GM12878 (cell line): ENCODE data around the gene DPM2. TPM values are rescaled to one million over a fixed set of nuclear protein-coding genes. Genes with fewer than 3 reads are reported as not detected.

Source experiments
- ATAC-seq: fragments of 200-7000 bp; cut with Tn5 transposase; 3 replicates; pipeline ENCODE4 v1.9.1; 2020; ENCODE audit warnings: mild to moderate bottlenecking, moderate library complexity
- BruUV-seq: library from RNA; stranded (reverse); fragments of 400-500 nt; replicated peaks from 2 replicates; lab custom pipeline; 2021; lab: Mats Ljungman, UMichigan
- CTCF ChIA-PET: fragments of 300-600 bp; sonication (Branson Sonifier 250); formaldehyde crosslinking; extraction: SDS; loops from one replicate; lab custom pipeline; 2021; ENCODE audit warnings: inconsistent platforms; lab: Yijun Ruan, JAX
- POLR2A ChIA-PET: fragments of 350-600 bp; formaldehyde crosslinking; extraction: SDS; loops from one replicate; lab custom pipeline; 2021; ENCODE audit warnings: inconsistent platforms; lab: Charles Lee
- RAD21 ChIA-PET: fragments of 300-600 bp; sonication (Branson Sonifier 250); formaldehyde crosslinking; loops from one replicate; lab custom pipeline; 2023; ENCODE audit warnings: antibody characterized with exemption; ENCODE audit not compliant: unreplicated experiment; lab: Charles Lee
- SMC1A ChIA-PET: fragments of 300-600 bp; sonication (Branson Sonifier 250); formaldehyde crosslinking; loops from one replicate; lab custom pipeline; 2023; ENCODE audit not compliant: unreplicated experiment, uncharacterized antibody; lab: Charles Lee
- DNase-seq: peaks from one replicate; pipeline ENCODE4 v3.0.0-alpha.2; 2011; ENCODE audit warnings: low read depth, low spot score
- FAIRE-seq: peaks from 3 replicates; lab custom pipeline; 2011; peaks lifted over from hg19 to GRCh38; lab: Jason Lieb, UNC
- H2AFZ ChIP-seq: 2 replicates; pipeline ENCODE4 v1.6.0; 2011; ENCODE audit warnings: low read depth, low read length, control low read depth; ENCODE audit not compliant: control insufficient read depth
- H3K27ac ChIP-seq: 2 replicates; pipeline ENCODE4 v1.5.1; 2011; ENCODE audit warnings: control low read depth; ENCODE audit not compliant: control insufficient read depth, insufficient read depth
- H3K27me3 ChIP-seq, 2 experiments: replicated peaks in 1 of 2; 2 replicates each; pipeline versions ENCODE4 v1.6.0 to v1.6.1; 2011; ENCODE audit warnings: low read length in 1 of 2; ENCODE audit not compliant: control insufficient read depth in 2 of 2, insufficient read depth in 2 of 2
- H3K36me3 ChIP-seq, 2 experiments: 2 replicates each; pipeline ENCODE4 v1.5.1; 2011; ENCODE audit warnings: low read length in 1 of 2; ENCODE audit not compliant: control insufficient read depth in 2 of 2, insufficient read depth in 2 of 2
- H3K4me1 ChIP-seq: 2 replicates; pipeline ENCODE4 v1.6.1; 2011; ENCODE audit warnings: mild to moderate bottlenecking, low read length, moderate library complexity, mixed read lengths; ENCODE audit not compliant: control insufficient read depth, insufficient read depth
- H3K4me2 ChIP-seq: 2 replicates; pipeline ENCODE4 v1.6.0; 2011; ENCODE audit warnings: control low read depth; ENCODE audit not compliant: control insufficient read depth, insufficient read depth
- H3K4me3 ChIP-seq: fragments of 200-600 bp; sonication (generic); 2 replicates; pipeline ENCODE4 v1.5.1; 2016
- H3K79me2 ChIP-seq: 2 replicates; pipeline ENCODE4 v1.6.0; 2011; ENCODE audit warnings: low read length; ENCODE audit not compliant: control insufficient read depth, insufficient read depth
- H3K9ac ChIP-seq: 2 replicates; pipeline ENCODE4 v1.8.0; 2011; ENCODE audit warnings: low read length, control low read depth, mixed read lengths; ENCODE audit not compliant: control insufficient read depth, insufficient read depth
- H3K9me3 ChIP-seq: replicated peaks from 3 replicates; pipeline ENCODE4 v1.5.1; 2011; ENCODE audit warnings: mild to moderate bottlenecking, low read length; ENCODE audit not compliant: control insufficient read depth, insufficient read depth
- H4K20me1 ChIP-seq: 2 replicates; pipeline ENCODE4 v1.6.0; 2011; ENCODE audit not compliant: control insufficient read depth, insufficient read depth
- ATF7 ChIP-seq: fragments of 450-650 bp; IDR thresholded peaks from 2 replicates; pipeline ENCODE4 v1.6.1; 2016; ENCODE audit warnings: low read depth, mild to moderate bottlenecking
- BHLHE40 ChIP-seq, 2 experiments: fragments of 450-650 bp in 1 of 2; IDR thresholded peaks; 2 replicates each; pipeline ENCODE4 v1.6.1; 2011 to 2017; ENCODE audit warnings: low read depth in 2 of 2, borderline replicate concordance in 1 of 2, improper control_type of control experiment in 1 of 2, low read length in 1 of 2, mild to moderate bottlenecking in 1 of 2
- CBX5 ChIP-seq: sonication (generic); IDR thresholded peaks from 2 replicates; pipeline ENCODE4 v1.6.1; 2016; ENCODE audit warnings: low read depth, moderate library complexity, mild to moderate bottlenecking, inconsistent platforms
- FOS ChIP-seq: IDR thresholded peaks from 3 replicates; pipeline ENCODE4 v1.6.1; 2011; ENCODE audit warnings: borderline replicate concordance; ENCODE audit not compliant: insufficient read length; ENCODE audit errors: extremely low read depth
- IKZF2 ChIP-seq, 2 experiments: fragments of 450-650 bp; IDR thresholded peaks; 2 replicates each; pipeline ENCODE4 v1.6.1; 2017; ENCODE audit warnings: mild to moderate bottlenecking in 2 of 2, moderate library complexity in 2 of 2
- MEF2B ChIP-seq: fragments of 450-650 bp; IDR thresholded peaks from 2 replicates; pipeline ENCODE4 v1.6.1; 2018; ENCODE audit warnings: mild to moderate bottlenecking, moderate library complexity; ENCODE audit not compliant: partially characterized antibody, poor library complexity, severe bottlenecking
- POLR2AphosphoS2 ChIP-seq: IDR thresholded peaks from 2 replicates; pipeline ENCODE4 v1.6.1; 2011; ENCODE audit warnings: low read depth, mild to moderate bottlenecking, low read length, improper control_type of control experiment, moderate library complexity
- RAD21 ChIP-seq: IDR thresholded peaks from 2 replicates; pipeline ENCODE4 v1.6.1; 2011; ENCODE audit warnings: mild to moderate bottlenecking, low read depth, low read length, moderate library complexity; ENCODE audit not compliant: insufficient read depth
- SIX5 ChIP-seq: IDR thresholded peaks from 2 replicates; pipeline ENCODE4 v1.6.1; 2011; ENCODE audit warnings: mild to moderate bottlenecking, low read depth, low read length, moderate library complexity; ENCODE audit not compliant: severe bottlenecking
- SMC3 ChIP-seq: IDR thresholded peaks from 2 replicates; pipeline ENCODE4 v1.6.1; 2011; ENCODE audit warnings: low read length, improper control_type of control experiment, borderline replicate concordance
- STAT1 ChIP-seq: fragments of 450-650 bp; conservative IDR thresholded peaks from 2 replicates; pipeline ENCODE4 v1.6.1; 2014; ENCODE audit warnings: antibody characterized with exemption, mild to moderate bottlenecking
- YY1 ChIP-seq: IDR thresholded peaks from 2 replicates; pipeline ENCODE4 v1.6.1; 2011; ENCODE audit warnings: low read depth, mild to moderate bottlenecking, low read length
- ZNF274 ChIP-seq: IDR thresholded peaks from one replicate; pipeline ENCODE4 v1.8.0; 2011; ENCODE audit not compliant: insufficient read length, insufficient read depth
- ZSCAN29 ChIP-seq: fragments of 450-650 bp; IDR thresholded peaks from 2 replicates; pipeline ENCODE4 v1.6.1; 2017; ENCODE audit warnings: mild to moderate bottlenecking, moderate library complexity
- WGBS: methylation state at CpG from one replicate; pipeline ENCODE4 v1.1.6; 2016; ENCODE audit warnings: low lambda C conversion rate; ENCODE audit not compliant: insufficient replicate concordance, insufficient coverage; ENCODE audit errors: missing lambda C conversion rate; 5-methylcytosine and 5-hydroxymethylcytosine counted together
- in situ Hi-C: fragments of 300-500 bp; cut with MboI; formaldehyde crosslinking; loops from 9 replicates; pipeline ENCODE4 v1.14.3; 2018; ENCODE audit warnings: mixed read lengths
- intact Hi-C: fragments of 100-400 bp; cut with micrococcal nuclease; formaldehyde crosslinking; loops from one replicate; pipeline ENCODE4 v1.14.2; 2022; ENCODE audit not compliant: unreplicated experiment
- polyA plus RNA-seq, 11 experiments: library from polyadenylated mRNA; depleted of rRNA in 4 of 11; unstranded in 6 of 11; stranded (reverse) in 5 of 11; fragments of >200 nt; fragmentation: Nextera tagmentation in 4 of 11; fragmentation: Illumina TruSeq in 1 of 11; extraction: Ambion mirVana in 4 of 11; extraction: Trizol in 1 of 11; gene quantifications; 1 replicate in 1 of 11; 2 replicates in 10 of 11; pipeline versions ENCODE4 v1.2.1 to v1.2.3, GENCODE V29; 2011 to 2016; ENCODE audit warnings: inconsistent platforms in 2 of 11, missing spikeins in 2 of 11, low read depth in 1 of 11
- total RNA-seq, 4 experiments: library from RNA; depleted of rRNA in 3 of 4; stranded (reverse); fragments of >200 nt in 3 of 4; fragmentation: Illumina TruSeq in 1 of 4; extraction: Trizol in 1 of 4; gene quantifications; 2 replicates each; pipeline versions ENCODE4 v1.2.1 to v1.2.3, GENCODE V29; 2013 to 2021
- TF ChIP-seq, protein P1 (sequence below): fragments of 450-650 bp; IDR thresholded peaks from 2 replicates; pipeline ENCODE4 v1.6.1; 2016; ENCODE audit warnings: mild to moderate bottlenecking
- TF ChIP-seq, protein P2 (sequence below): IDR thresholded peaks from 2 replicates; pipeline ENCODE4 v1.6.1; 2012; ENCODE audit warnings: improper control_type of control experiment, low read depth, low read length; ENCODE audit not compliant: insufficient replicate concordance

The DPM2 gene
- total and polyA plus RNA-seq, 10 of the 15 experiments (the other 5 are each of a cell fraction or from before 2014, with no cell fraction given): 22.7 to 77.9 (median 44.7) TPM

DNA sequence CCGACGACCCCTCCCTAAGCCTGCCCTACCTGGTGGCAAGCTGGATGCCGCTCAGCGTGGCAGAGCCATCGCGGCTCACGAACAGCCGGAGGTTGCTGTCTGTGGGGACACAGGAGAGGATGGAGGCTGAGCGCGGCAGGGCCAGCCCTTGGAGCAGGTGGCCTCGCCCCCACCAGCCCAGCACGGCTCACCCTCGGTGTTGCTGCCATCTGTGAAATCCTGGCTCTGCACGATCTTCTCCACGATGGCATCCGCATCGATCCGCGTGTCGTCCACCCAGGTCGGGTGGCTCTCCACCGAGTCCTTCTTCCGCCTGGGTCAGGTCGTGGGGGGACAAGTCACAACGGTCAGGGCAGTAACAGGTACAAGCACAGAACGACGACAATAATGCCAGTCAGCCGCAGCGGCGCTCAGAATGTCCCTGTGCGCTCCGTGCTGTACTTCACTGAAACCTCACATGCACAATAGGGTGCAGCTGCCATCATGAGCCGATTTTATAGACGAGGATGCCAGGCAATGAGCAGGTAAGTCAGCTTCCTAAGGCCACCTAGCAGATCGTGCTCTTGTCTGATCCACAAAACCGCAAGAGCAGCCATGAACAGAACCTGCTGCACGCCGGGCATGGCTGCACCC is 7.0 kb upstream of the DPM2 start (continued):
- TF ChIP-seq, protein P1, sequence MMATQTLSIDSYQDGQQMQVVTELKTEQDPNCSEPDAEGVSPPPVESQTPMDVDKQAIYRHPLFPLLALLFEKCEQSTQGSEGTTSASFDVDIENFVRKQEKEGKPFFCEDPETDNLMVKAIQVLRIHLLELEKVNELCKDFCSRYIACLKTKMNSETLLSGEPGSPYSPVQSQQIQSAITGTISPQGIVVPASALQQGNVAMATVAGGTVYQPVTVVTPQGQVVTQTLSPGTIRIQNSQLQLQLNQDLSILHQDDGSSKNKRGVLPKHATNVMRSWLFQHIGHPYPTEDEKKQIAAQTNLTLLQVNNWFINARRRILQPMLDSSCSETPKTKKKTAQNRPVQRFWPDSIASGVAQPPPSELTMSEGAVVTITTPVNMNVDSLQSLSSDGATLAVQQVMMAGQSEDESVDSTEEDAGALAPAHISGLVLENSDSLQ: no peak
- TF ChIP-seq SIX5 (no peak), ATF7 (no peak)

DNA sequence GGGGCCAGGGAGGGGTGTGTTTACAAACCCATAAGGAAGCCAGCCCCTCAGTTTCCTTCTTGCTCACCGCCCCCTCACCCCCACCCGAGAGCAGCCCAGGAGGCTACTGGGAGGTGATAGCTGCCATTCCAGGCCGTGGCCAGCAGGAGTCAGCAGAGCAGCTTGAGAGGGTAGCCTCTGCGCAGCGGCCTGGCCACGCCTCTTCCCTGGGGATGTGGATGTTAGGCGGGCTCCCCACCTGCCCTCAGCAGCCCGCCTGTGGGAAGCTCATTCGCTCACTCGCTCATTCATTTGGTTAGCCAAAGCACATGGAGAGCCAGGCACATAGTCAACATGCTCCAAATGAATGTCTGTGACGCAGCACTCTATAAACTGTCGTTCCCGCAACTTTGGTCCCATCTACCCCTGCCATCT is 6.1 kb upstream of the DPM2 start:
- ChIA-PET SMC1A (interaction anchor here (0.8 to 7.2 kb wide), 12 partner anchors 9 to 181 kb away, joined by 3 to 84 read pairs (median 4); no protein-coding TSS in a partner anchor), POLR2A (no interaction called here), RAD21 (interaction anchor here (0.9 to 5.0 kb wide), 8 partner anchors 28 to 185 kb away, joined by 3 to 83 read pairs (median 5); partner anchors contain the start of gene EEIG1), CTCF (interaction anchor here (0.6 to 7.7 kb wide), 30 partner anchors 8 to 209 kb away, joined by 3 to 261 read pairs (median 4); partner anchors contain the start of genes EEIG1, NAIF1, PIP5KL1 and TOR2A)
- BruUV-seq: no TSS peak
- no peaks in the 10 kb centered on the region for H3K79me2 ChIP-seq
- H3K4me2 ChIP-seq: no peak overlapping the region
- H4K20me1 ChIP-seq: no peaks in the 10 kb centered on the region
- WGBS: 26% methylated on average over 13 of the region's 13 CpGs
- peaks cover 7% of the 10 kb centered on the region for H3K4me1 ChIP-seq
- no peak overlapping the region for H3K9ac ChIP-seq
- peaks cover 0 to 11% of the 10 kb centered on the region in 2 experiments; a peak in 3 of 4 replicates for H3K36me3 ChIP-seq
- FAIRE-seq (peak; percentile 84), ATAC-seq (peak; percentile 96), DNase-seq (no peak)
- in situ Hi-C loops (no loop called here), intact Hi-C loops (loop anchor here (1.0 kb wide), 2 partner anchors 92 to 174 kb away; no protein-coding TSS in a partner anchor)
- H3K4me3 ChIP-seq: no peak overlapping the region
- H3K27me3 ChIP-seq: no peaks in the 10 kb centered on the region
- H3K9me3 ChIP-seq: no peaks in the 10 kb centered on the region
- no peak overlapping the region for H2AFZ ChIP-seq
- H3K27ac ChIP-seq: no peak overlapping the region
- TF ChIP-seq YY1 (peak; percentile 83), RAD21 (peak; percentile 91), FOS (no peak), ZSCAN29 (no peak), POLR2AphosphoS2 (0 out of 2 replicates have a peak, but pooled peaks have one; percentile 12), ATF7 (no peak), IKZF2 (IDR thresholded peaks at IDR 0.05) (0 out of 4 replicates have a peak, but pooled peaks of 1 of the 2 experiments have one; percentile 15), CBX5 (no peak), ZNF274 (no peak), SMC3 (peak; percentile 77), BHLHE40 (IDR thresholded peaks at IDR 0.05; ENCODE audit: borderline replicate concordance in 1 of 2, low read depth in 2 of 2, low read length in 1 of 2) (0 out of 4 replicates have a peak, but pooled peaks of 1 of the 2 experiments have one; percentile 8), STAT1 (no peak), MEF2B (peak; percentile 39)
- TF ChIP-seq, protein P2, sequence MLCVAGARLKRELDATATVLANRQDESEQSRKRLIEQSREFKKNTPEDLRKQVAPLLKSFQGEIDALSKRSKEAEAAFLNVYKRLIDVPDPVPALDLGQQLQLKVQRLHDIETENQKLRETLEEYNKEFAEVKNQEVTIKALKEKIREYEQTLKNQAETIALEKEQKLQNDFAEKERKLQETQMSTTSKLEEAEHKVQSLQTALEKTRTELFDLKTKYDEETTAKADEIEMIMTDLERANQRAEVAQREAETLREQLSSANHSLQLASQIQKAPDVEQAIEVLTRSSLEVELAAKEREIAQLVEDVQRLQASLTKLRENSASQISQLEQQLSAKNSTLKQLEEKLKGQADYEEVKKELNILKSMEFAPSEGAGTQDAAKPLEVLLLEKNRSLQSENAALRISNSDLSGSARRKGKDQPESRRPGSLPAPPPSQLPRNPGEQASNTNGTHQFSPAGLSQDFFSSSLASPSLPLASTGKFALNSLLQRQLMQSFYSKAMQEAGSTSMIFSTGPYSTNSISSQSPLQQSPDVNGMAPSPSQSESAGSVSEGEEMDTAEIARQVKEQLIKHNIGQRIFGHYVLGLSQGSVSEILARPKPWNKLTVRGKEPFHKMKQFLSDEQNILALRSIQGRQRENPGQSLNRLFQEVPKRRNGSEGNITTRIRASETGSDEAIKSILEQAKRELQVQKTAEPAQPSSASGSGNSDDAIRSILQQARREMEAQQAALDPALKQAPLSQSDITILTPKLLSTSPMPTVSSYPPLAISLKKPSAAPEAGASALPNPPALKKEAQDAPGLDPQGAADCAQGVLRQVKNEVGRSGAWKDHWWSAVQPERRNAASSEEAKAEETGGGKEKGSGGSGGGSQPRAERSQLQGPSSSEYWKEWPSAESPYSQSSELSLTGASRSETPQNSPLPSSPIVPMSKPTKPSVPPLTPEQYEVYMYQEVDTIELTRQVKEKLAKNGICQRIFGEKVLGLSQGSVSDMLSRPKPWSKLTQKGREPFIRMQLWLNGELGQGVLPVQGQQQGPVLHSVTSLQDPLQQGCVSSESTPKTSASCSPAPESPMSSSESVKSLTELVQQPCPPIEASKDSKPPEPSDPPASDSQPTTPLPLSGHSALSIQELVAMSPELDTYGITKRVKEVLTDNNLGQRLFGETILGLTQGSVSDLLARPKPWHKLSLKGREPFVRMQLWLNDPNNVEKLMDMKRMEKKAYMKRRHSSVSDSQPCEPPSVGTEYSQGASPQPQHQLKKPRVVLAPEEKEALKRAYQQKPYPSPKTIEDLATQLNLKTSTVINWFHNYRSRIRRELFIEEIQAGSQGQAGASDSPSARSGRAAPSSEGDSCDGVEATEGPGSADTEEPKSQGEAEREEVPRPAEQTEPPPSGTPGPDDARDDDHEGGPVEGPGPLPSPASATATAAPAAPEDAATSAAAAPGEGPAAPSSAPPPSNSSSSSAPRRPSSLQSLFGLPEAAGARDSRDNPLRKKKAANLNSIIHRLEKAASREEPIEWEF: no peak
